ENCODE results near the gene TIMMDC1. TPM values are rescaled to one million over a fixed set of nuclear protein-coding genes. Genes with fewer than 3 reads are reported as not detected.

TIMMDC1 gene
- 10 to 100 TPM; 41.6 to 55.7 (median 46.2) TPM for total RNA-seq

- TF ChIP-seq POLR2AphosphoS5 (IDR thresholded peaks at IDR 0.05) = peak; percentile 53 to 77 (median 54)
- TF ChIP-seq EP300 (IDR thresholded peaks at IDR 0.05) = no peak
- no peak for TF ChIP-seq CTCF (IDR thresholded peaks at IDR 0.05)
- peak; percentile 42 to 85 for TF ChIP-seq POLR2A (IDR thresholded peaks at IDR 0.05)
- WGBS = under 1% methylated on average over 30 of the region's 58 CpGs
- peak; percentile 97 to 98 for DNase-seq (ENCODE audit: low spot score in 2 of 2)
- no peaks in the 10 kb centered on the region for H3K27me3 ChIP-seq
- peak within 1 kb of the TSS; percentile 76 for H3K4me3 ChIP-seq
- peaks cover 41% of the 10 kb centered on the region for H3K4me1 ChIP-seq
- peak within 1 kb of the TSS; percentile 90 for H3K27ac ChIP-seq
- H3K36me3 ChIP-seq = peaks cover 4% of the 10 kb centered on the region
- no peaks in the 10 kb centered on the region for H3K9me3 ChIP-seq
Measured at GRCh38 chr3:119498186-119499011, at the start of gene TIMMDC1. Gene TIMMDC1, plus strand, starts transcription at chr3:119498547. Its CDS starts 187 bp downstream, at chr3:119498734.

- peaks cover 87% of the 10 kb centered on the region for H3K36me3 ChIP-seq
- no peaks in the 10 kb centered on the region for H3K9me3 ChIP-seq
- H3K4me3 ChIP-seq = no peak overlapping the region
- H3K4me1 ChIP-seq = peaks cover 3% of the 10 kb centered on the region
- no peaks in the 10 kb centered on the region for H3K27me3 ChIP-seq
- DNase-seq (ENCODE audit: low spot score in 2 of 2) = no peak
- no peak for TF ChIP-seq CTCF (IDR thresholded peaks at IDR 0.05)
- TF ChIP-seq POLR2A (IDR thresholded peaks at IDR 0.05) = no peak
- no peak for TF ChIP-seq EP300 (IDR thresholded peaks at IDR 0.05)
- TF ChIP-seq POLR2AphosphoS5 (IDR thresholded peaks at IDR 0.05) = no peak
- 85% methylated on average over 1 of the region's 1 CpG for WGBS
- H3K27ac ChIP-seq = no peak overlapping the region
Measured at GRCh38 chr3:119453822-119454221, 44.5 kb upstream of the TIMMDC1 start.

- Histone ChIP-seq H3K27ac (no peak overlapping the region), H3K36me3 (peaks cover 78% of the 10 kb centered on the region), H3K27me3 (no peaks in the 10 kb centered on the region), H3K4me3 (no peak overlapping the region), H3K4me1 (peaks cover 17% of the 10 kb centered on the region), H3K9me3 (no peaks in the 10 kb centered on the region)
- DNase-seq (ENCODE audit: low spot score in 2 of 2) = no peak
- no peak for TF ChIP-seq EP300 (IDR thresholded peaks at IDR 0.05)
- TF ChIP-seq CTCF (IDR thresholded peaks at IDR 0.05) = no peak
- no peak for TF ChIP-seq POLR2A (IDR thresholded peaks at IDR 0.05)
- TF ChIP-seq POLR2AphosphoS5 (IDR thresholded peaks at IDR 0.05) = no peak
- 100% methylated on average over 1 of the region's 1 CpG for WGBS
Measured at GRCh38 chr3:119456469-119456868, 41.9 kb upstream of the TIMMDC1 start.

- no peak for DNase-seq (ENCODE audit: low spot score in 2 of 2)
- Histone ChIP-seq H3K36me3 (peaks cover 76% of the 10 kb centered on the region), H3K27me3 (no peaks in the 10 kb centered on the region), H3K27ac (no peak overlapping the region), H3K9me3 (no peaks in the 10 kb centered on the region), H3K4me1 (peaks cover 25% of the 10 kb centered on the region), H3K4me3 (no peak overlapping the region)
- TF ChIP-seq POLR2A (IDR thresholded peaks at IDR 0.05) = no peak
- TF ChIP-seq POLR2AphosphoS5 (IDR thresholded peaks at IDR 0.05) = no peak
- no peak for TF ChIP-seq CTCF (IDR thresholded peaks at IDR 0.05)
- no peak for TF ChIP-seq EP300 (IDR thresholded peaks at IDR 0.05)
- 68% methylated on average over 4 of the region's 4 CpGs for WGBS
Measured at GRCh38 chr3:119457246-119457645, 41.1 kb upstream of the TIMMDC1 start.
